GM18951 (cell line): ENCODE results near the gene C19orf25.
"Not testable (repeated sequence)": the region's sequence is repeated elsewhere in the genome, so short reads cannot be mapped to it uniquely, and the experiment has no call there.

Experiments
- POLR2A ChIP-seq: IDR thresholded peaks from 4 replicates; pipeline ENCODE4 v1.6.1; 2011; ENCODE audit warnings: mild to moderate bottlenecking; ENCODE audit not compliant: insufficient read length, insufficient read depth; ENCODE audit errors: extremely low read depth
- in situ Hi-C: fragments of 300-500 bp; cut with MboI; formaldehyde crosslinking; loops from one replicate; pipeline ENCODE4 v1.12.0; 2022; ENCODE audit warnings: low sequenced_read_pairs, mixed read lengths, inconsistent platforms; ENCODE audit not compliant: unreplicated experiment

The C19orf25 gene

DNA sequence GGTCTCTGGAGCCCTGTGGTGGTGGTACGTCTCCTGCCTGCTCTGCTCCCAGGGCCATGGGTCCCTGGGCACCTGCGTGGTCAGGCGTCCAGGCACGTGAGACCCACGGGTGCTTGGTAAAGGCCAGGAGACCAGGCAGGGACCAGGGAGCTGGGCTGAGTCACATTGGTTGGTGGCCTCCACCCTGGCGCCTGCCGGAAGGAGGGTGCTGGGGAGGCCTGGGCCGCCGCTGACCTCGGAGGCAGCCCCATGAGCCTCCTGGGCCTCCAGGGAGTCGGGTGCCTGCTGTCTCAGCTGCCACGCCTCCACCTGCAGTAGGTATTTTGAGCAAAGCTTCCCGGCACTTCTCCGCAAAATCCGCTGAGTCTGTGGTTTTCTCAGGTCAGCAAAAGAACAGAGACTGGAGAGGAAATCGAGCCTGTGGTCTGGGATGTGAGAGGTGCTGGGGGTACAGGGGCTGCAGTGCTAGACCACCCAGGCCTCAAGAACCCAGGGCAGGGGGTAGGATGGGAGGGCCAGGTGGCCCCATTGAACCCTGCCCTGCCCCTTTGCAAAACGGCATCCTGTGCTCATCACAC, 41.3 kb upstream of the C19orf25 start:
- in situ Hi-C loops: no loop called here

DNA sequence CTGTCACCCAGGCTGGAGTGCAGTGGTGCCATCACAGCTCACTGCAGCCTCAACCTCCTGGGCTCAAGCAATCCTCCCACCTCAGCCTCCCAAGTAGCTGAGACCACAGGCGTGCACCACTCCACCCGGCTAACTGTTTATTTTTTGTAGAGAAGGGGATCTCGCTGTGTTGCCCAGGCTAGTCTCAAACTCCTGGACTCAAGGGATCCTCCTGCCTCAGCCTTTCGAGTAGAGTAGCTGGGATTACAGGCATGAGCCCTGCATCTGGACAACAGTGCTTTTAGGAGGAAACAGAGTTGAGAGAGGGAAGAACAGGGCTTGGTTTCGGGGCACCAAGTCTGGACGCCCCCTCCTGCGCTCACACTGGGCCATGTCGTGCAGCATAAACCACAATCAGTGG, 40.8 kb upstream of the C19orf25 start:
- in situ Hi-C loops: not testable (repeated sequence)

More for the DNA sequence above, 41.3 kb upstream of the C19orf25 start:
- no peak for TF ChIP-seq POLR2A

DNA sequence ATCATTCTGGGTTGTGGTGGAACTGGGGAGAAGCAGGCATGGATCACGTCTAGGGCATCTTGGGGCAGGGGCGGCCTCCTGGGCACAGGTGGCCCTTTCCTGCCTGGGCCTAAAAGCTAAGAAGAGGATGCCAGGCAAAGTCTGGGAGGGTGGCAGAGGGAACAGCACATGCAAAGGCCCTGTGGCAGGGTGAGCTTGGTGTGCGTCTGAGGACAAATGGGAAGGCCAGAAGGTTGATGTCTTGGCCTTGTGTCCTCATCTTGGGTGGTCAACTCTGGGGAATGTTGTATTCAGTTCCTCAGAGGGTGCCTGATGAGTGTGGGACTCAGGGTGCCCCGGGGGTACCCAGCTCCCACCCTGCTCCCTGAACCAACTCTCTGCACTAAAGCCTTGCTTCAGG, 39.5 kb upstream of the C19orf25 start:
- in situ Hi-C loops: no loop called here
- no peak for TF ChIP-seq POLR2A

DNA sequence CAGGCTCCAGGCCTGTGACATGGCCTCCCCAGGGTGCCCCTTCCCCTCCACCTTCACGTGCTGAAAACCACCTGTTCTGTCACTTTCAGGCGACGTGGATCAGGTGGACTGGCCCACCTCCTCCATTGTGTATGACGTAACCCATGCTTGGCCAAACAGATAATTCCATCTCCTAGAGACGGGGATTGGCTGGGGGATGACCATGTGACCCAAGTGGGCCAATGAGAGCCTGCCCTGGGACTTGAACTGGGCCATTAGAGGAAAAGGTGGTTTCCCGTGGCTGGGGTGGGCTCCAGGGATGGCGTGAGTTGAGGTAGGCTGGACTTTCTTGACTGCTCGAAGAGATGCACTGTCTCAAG, 37.4 kb upstream of the C19orf25 start:
- in situ Hi-C loops: no loop called here
- no peak for TF ChIP-seq POLR2A

GRCh38 chr19:1514986-1515721, 36.1 kb upstream of the C19orf25 start:
- in situ Hi-C loops: no loop called here
- no peak for TF ChIP-seq POLR2A

- no peak for TF ChIP-seq POLR2A
- in situ Hi-C loops: no loop called here
Observed at GRCh38 chr19:1514295-1514661, 35.3 kb upstream of the C19orf25 start.

DNA sequence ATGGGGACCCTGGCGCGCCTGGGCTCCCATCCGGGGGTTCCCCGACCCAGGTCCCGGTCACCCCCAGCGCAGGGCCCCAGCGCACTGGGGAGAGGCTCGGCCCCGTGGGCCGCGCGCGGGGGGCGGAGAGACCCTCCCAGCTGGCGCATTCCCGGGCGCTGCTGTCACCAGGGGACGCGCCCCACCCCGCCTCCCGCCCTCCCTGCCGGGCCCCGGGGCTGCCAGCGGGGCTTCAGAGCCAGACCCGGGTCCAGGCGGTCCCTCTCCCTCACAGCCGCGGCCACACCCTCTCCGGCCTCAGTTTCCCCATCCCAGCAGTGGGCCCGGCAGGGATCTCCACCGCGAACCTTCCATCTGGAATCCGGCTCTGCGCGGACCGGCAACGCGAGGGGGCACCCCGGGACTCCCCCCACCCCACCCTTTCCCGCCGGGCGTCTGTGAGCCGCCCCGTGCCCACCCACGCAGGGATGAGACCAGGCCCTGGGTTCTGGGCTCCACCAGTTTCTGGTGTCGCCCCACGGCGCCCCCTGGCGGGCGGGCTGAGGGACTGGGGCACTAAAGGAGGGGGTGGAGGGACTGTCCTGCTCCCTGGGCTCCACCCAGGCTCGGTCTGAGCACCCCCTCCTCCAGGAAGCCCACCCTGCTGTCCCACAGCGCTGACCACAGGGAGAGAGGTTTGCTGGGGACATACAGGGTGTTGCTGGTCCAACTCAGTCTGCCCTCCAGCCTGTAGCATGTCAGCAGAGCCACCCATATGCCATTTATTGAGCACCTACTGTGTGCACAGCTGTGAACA, 34.7 kb upstream of the C19orf25 start:
- in situ Hi-C loops: no loop called here
- no peak for TF ChIP-seq POLR2A

DNA sequence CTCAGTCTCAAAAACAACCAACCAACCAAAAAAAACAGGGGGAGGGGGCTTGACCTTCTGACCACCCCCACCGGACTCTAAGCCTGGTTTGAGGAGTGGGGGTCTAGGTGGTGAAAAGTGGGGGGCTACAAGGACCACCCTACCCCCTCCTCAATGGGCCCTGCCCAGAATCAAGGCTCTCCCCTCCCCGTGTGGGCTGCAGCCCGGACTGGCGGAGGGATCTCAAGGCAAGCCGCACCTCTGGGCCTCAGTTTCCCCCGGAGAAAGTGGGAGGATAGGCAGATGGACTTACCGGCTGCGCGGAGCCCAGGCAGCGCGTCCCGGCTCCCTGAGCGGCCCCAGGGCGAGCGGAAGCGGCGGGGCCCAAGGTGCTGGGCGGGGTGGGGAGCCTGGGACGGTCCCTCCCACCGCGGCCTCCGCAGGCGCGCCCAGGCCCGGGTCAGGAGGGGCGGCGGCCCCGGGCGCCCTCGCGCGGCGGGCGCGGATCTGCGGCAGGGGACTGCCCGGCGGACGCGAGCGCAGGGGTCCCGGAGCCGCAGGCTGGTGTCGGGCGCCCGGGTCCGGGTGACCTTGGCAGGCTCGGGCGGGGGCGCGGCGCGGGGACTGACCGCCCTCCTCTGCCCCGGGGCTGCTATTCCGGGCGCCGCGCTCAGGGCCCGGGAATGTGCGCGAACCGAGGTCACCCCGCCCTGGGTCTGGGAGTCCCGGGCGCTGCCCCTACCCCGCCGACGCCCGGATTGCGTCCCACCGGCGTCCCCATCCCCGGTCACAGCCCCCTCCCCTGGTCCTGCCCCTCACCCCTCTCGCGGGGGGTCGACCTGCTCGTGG, 33.9 kb upstream of the C19orf25 start, which contains the start of gene ADAMTSL5:
TSS of gene ADAMTSL5 (minus strand) at position 349 of the 828 bp plus-strand sequence. CDS start 2,076 bp downstream, outside the sequence.
- in situ Hi-C loops: no loop called here
- peak; percentile 41 for TF ChIP-seq POLR2A

DNA sequence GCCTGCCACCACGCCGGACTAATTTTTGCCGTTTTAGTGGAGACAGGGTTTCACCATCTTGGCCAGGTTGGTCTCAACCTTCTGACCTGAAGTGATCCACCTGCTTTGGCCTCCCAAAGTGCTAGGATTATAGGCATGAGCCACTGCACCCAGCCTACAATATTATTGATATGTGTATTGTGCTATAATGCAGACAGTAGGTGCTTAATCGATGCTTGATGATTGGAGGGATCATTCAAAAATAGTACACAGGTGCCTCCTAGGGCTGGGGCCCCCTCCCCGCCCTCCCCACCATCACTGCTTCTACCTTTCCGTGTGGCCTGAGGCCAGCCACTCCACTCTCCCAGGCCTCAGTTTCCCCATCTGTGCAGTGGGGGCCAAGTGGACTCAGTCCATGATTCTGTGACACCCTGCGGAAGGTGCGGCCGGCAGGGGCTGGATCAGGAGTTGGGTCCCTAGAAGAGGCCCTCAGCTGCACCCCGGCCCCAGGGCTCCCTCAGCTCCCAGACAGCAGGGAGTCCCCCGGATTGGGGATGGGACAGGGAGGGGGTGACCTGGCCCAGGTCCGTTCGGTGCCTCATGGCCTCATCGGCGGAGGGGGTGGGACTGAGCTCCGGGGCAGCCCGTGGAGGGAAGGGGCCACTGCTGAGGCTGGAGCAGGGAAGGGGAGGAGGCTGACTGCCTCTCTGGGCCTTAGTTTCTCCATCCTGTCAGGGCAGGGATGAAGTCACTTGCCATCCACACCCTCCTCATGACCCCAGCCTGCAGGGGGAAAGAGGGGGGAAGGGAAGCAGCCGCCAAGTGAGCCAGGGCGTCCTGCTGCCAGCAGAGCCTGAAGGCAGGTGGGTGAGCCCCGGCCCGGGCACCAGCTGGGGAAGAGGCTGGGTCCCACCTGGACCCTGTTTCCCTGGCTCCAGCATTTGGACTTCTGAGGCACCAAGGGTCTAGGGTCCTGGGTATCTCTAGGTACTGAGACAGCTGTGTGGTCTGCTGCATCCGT, 32.6 kb upstream of the C19orf25 start:
- in situ Hi-C loops: no loop called here
- no peak for TF ChIP-seq POLR2A

DNA sequence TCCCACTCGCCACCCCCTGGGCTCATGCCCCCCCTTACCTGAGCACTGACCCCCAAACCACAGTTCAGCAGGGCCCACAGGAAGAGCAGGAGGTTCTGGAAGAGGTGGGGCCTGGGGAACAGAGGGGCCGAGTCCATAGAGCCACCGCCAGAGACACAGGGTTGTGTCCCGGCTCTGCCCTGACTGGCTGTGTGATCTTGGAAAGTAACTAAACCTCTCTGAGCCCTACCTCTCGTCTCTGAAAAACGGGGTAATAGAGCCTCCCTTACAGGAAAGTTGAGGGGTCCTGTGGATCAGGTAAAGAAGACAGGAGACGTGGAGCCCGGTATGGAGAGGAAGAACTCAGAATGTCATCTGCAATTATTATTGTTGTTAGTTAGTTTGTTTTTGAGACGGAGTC, 31.8 kb upstream of the C19orf25 start:
- TF ChIP-seq POLR2A: no peak
- in situ Hi-C loops: no loop called here

DNA sequence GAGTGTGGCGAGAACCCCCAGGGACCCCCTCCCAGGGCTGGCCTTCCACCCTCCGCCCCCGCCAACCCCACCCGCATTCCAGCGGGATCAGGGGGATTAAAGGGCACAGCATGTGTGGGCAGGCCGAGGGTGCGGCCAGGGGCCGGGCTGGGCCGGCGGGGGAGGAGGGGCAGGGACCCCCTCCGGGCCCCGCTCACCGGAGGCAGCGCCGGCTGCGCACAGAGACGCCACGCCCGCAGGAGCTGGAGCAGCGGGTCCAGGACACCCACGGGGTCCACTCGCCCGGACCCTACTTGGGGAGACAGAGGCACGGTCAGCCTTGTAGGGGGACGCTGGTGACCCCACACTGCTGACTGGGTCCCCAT, 31.4 kb upstream of the C19orf25 start:
- in situ Hi-C loops: no loop called here
- no peak for TF ChIP-seq POLR2A

- no peak for TF ChIP-seq POLR2A
- in situ Hi-C loops: no loop called here
Observed at GRCh38 chr19:1509602-1510441, 30.8 kb upstream of the C19orf25 start.

DNA sequence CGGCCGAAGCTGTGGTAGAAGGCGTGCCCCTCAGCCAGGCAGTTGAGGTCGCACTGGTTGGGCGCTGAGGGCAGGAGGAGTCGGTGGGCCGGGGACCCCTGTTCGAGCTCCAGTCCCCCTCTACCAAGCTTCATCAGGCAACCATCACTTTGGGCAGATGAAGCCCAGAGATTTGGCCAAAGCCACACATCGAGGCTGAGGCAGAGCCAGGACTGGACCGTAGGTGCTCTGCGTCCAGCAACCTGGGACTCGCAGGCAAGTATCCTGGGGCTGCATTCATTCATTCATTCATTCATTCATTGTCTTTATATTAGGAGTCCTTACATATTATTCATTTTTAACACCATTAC, 29.5 kb upstream of the C19orf25 start:
- no peak for TF ChIP-seq POLR2A
- in situ Hi-C loops: no loop called here
